WERI-Rb-1 (cell line): Measurements from ENCODE around the gene NPEPL1.

ENCODE experiments used
- DNase-seq: peaks from one replicate; pipeline ENCODE4 v3.0.0-alpha.2; 2020
- H3K27ac ChIP-seq: fragments of 250-450 bp; sonication (Bioruptor Pico); 2 replicates; pipeline ENCODE4 v1.5.1; 2020; ENCODE audit warnings: mild to moderate bottlenecking, moderate library complexity
- H3K27me3 ChIP-seq: fragments of 250-450 bp; sonication (Bioruptor Pico); 2 replicates; pipeline ENCODE4 v1.5.1; 2021; ENCODE audit warnings: mild to moderate bottlenecking, low read depth, moderate library complexity; ENCODE audit not compliant: insufficient read depth, severe bottlenecking
- H3K36me3 ChIP-seq: fragments of 250-450 bp; sonication (Bioruptor Pico); 2 replicates; pipeline ENCODE4 v1.5.1; 2020; ENCODE audit warnings: mild to moderate bottlenecking, moderate library complexity
- H3K4me3 ChIP-seq: 2 replicates; pipeline ENCODE4 v1.5.1; 2011; ENCODE audit warnings: low read depth, mild to moderate bottlenecking, control low read depth, low read length
- H3K9me3 ChIP-seq: fragments of 250-450 bp; sonication (Bioruptor Pico); 2 replicates; pipeline ENCODE4 v1.5.1; 2021; ENCODE audit warnings: mild to moderate bottlenecking, moderate library complexity; ENCODE audit not compliant: severe bottlenecking
- TF ChIP-seq, protein P1 (sequence below): IDR thresholded peaks from 2 replicates; pipeline ENCODE4 v1.5.1; 2011; ENCODE audit warnings: low read depth, mild to moderate bottlenecking, control low read depth, inconsistent platforms, low read length

Gene NPEPL1

DNA sequence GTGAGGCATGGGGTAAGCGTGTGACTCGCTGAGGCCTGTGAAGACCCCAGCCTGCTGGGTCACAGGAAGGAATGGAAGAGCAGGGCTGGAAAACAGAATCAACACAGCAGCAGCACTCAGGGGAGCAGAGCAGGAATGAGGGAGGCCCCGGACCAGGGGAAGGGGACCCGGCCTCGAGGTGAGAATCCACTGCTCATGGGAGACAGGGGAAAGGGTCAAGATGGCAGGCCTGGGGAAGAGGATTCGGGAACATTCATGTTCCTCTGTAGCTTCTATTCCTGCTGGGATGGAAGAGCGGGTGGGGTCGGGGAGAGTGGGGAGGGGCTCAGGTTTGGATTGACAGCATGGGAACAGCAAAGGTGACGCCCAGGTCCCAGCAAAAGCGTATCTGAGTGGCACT, 59.4 kb downstream of the NPEPL1 start:
- H3K4me3 ChIP-seq: no peak overlapping the region
- TF ChIP-seq, protein P1, sequence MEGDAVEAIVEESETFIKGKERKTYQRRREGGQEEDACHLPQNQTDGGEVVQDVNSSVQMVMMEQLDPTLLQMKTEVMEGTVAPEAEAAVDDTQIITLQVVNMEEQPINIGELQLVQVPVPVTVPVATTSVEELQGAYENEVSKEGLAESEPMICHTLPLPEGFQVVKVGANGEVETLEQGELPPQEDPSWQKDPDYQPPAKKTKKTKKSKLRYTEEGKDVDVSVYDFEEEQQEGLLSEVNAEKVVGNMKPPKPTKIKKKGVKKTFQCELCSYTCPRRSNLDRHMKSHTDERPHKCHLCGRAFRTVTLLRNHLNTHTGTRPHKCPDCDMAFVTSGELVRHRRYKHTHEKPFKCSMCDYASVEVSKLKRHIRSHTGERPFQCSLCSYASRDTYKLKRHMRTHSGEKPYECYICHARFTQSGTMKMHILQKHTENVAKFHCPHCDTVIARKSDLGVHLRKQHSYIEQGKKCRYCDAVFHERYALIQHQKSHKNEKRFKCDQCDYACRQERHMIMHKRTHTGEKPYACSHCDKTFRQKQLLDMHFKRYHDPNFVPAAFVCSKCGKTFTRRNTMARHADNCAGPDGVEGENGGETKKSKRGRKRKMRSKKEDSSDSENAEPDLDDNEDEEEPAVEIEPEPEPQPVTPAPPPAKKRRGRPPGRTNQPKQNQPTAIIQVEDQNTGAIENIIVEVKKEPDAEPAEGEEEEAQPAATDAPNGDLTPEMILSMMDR: no peak
- peaks cover 2% of the 10 kb centered on the region for H3K9me3 ChIP-seq
- H3K27me3 ChIP-seq: peaks cover 78% of the 10 kb centered on the region
- no peak for DNase-seq
- no peaks in the 10 kb centered on the region for H3K36me3 ChIP-seq
- H3K27ac ChIP-seq: no peak overlapping the region

DNA sequence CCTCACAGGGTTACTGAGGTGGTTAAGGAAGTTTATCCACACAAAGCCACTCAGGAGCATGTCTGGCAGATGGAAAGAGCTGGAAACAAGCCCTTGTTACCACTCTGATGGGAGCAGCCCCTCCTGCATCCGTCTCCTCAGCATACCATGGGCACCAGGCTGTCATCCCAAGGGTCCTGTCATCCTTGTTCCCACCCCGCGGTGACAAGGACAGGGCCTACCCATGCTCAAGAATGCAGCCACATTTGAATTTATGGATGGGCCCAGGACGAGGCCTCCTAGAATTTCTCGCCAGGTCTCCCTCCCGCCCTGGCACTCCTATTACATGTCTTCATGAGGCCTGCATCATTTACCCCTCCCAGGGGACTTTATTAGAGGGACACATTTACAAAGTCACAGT, 60.0 kb downstream of the NPEPL1 start:
- Histone ChIP-seq H3K36me3 (no peaks in the 10 kb centered on the region), H3K27ac (no peak overlapping the region), H3K9me3 (peaks cover 2% of the 10 kb centered on the region), H3K4me3 (no peak overlapping the region), H3K27me3 (peaks cover 74% of the 10 kb centered on the region)
- TF ChIP-seq, protein P1: no peak
- no peak for DNase-seq

DNA sequence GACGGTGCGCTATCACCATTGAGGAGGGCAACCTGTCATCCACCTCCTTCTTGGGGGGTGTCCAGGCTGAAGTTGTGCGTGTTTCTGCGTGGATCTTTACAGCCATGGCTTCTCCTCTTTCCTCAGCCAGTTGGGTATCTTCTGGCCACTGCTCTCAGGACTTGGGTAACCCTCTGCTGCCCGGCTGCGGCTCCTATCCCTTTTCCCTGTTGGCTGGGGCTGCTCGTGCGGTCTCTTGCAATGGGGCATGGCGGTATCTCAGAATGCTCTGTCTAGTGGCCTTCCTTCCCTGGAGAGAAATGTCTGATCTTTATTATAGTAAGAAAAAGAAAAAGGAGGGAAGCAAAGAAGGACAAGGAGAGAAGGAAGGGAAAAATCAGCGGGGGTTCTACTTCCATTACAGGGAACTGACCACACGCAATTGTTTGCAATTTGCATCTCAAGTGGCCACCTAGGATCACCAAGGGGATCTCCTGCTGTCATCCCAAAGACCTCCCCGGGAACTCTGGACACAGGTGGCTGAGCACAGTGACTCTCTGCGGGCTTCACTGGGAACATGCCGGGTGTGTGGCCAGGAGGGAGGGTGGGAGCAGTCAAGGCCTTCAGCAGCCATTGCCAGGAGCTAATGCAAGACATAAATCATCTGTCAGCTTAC, 60.8 kb downstream of the NPEPL1 start:
- H3K4me3 ChIP-seq: no peak overlapping the region
- no peaks in the 10 kb centered on the region for H3K36me3 ChIP-seq
- no peak overlapping the region for H3K27ac ChIP-seq
- no peak for DNase-seq
- H3K9me3 ChIP-seq: peaks cover 2% of the 10 kb centered on the region
- H3K27me3 ChIP-seq: peaks cover 69% of the 10 kb centered on the region
- TF ChIP-seq, protein P1: no peak

DNA sequence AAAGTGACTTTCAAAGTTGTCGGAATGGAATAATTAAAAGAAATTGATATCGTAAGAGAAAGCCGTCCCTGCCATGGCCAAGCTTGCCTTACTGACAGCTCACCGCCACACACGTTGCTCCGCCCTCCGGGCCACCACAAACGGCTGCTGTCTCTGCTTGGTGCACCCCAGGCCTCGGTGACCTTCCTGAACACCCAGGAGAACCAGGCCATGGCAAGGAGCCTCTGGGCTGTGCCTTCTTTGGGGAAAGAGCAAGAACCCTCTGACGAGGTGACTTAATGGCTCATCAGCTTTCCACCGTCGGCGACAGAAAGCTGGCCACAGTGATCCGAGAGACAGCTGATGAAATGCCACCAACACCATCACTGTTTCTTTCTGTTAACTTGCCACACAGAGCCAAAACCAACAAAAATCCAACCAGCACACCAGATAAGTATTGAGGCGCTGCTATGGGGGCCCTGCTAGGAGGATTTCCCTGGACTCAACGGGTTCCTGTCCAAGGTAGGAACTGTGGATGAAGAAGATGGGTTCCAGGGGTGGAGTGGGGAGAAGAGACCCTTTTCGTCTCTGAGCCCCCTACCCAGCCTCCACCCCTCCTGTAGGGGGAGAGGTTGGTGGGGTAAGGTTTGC, 61.4 kb downstream of the NPEPL1 start:
- TF ChIP-seq, protein P1: no peak
- Histone ChIP-seq H3K36me3 (no peaks in the 10 kb centered on the region), H3K9me3 (peaks cover 2% of the 10 kb centered on the region), H3K27me3 (peaks cover 75% of the 10 kb centered on the region), H3K27ac (no peak overlapping the region), H3K4me3 (no peak overlapping the region)
- DNase-seq: no peak

DNA sequence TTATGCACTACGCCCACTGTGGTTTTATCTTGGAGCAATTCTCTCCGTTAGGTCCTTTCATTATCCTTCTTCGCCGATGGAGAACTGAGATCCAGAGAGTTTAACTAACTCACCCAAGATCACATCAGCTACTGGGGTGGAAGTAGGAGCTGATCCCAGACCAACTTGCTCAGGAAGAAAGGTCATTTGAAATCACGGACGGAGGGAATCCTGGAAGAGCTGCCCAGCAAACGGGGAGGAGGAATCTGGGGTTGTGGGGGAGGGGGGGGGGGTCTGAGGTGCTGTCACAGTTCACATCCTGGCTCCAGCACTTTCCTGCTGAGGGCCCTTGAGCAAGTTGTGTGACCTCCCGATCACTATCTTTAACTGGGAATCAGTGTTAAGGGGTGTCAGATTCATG, 62.0 kb downstream of the NPEPL1 start:
- H3K9me3 ChIP-seq: peaks cover 2% of the 10 kb centered on the region
- H3K4me3 ChIP-seq: no peak overlapping the region
- H3K27ac ChIP-seq: no peak overlapping the region
- peaks cover 80% of the 10 kb centered on the region for H3K27me3 ChIP-seq
- TF ChIP-seq, protein P1: no peak
- no peak for DNase-seq
- no peaks in the 10 kb centered on the region for H3K36me3 ChIP-seq
